Activated gamma-delta T cell treated with anti-CD3 and anti-CD28 coated beads, Interleukin-2, amount 50 U/mL, for 16 hours (primary cell): Measurements from ENCODE around the gene IFI27L1.

Experiments used
- DNase-seq: peaks from one replicate; pipeline ENCODE4 v3.0.0-alpha.2; 2020; ENCODE audit warnings: low read depth

Gene IFI27L1

GRCh38 chr14:94132285-94132887 is 51.3 kb downstream of the IFI27L1 start:
- peak; percentile 46 for DNase-seq

DNA sequence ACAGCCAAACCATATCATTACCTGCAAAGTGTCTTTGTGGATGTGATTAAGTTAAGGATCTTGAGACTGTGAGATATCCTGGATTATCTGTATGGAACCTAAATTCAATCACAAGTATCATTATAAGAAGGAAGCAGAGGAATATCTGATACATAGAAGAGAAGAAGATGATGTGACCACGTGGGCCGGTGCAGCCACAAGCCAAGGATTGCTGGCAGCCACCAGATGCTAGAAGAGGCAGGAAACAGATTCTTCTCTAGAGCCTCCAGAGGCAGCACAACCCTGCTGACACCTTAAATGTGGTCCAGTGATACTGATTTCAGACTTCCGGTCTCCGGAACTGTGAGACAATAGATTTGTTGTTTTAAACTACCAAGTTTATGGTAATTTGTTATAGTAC is 54.4 kb downstream of the IFI27L1 start:
- no peak for DNase-seq

DNA sequence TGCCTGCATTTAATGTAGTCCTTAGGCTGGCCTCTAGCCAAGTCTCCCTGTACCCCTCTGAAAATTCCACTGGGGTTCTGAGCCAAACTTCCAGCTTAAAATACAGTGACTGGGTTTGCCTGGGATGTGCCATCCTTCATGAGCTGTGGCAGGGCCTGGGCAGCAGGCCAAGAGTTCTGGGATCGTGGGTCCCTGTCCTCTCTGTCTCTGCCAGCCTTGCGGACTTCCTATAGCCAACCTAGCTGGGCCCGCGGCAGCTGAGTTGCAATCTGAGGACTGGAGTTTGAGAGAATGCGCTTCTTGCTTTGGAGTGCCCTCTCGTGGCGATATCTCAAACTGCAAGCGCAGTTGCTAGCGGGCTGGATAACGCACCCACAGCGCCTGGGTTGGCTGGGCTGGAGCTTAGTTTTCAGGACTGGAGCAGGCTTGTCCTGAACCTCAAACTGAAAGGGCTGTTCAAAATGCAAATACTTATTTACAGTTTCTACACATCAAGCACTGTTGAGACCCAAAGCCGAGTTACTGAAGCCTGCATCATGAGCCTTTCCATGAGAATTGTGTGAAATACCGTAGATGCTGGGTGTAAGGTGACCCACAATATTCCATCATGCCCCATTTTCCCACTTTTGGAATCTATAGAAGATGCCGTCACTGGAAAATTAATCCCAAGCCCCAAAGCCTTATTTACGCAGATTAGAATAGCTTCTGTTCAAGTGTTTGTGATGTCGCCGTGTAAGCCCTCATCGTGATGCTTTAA is 55.6 kb downstream of the IFI27L1 start:
- DNase-seq: peak; percentile 82

DNA sequence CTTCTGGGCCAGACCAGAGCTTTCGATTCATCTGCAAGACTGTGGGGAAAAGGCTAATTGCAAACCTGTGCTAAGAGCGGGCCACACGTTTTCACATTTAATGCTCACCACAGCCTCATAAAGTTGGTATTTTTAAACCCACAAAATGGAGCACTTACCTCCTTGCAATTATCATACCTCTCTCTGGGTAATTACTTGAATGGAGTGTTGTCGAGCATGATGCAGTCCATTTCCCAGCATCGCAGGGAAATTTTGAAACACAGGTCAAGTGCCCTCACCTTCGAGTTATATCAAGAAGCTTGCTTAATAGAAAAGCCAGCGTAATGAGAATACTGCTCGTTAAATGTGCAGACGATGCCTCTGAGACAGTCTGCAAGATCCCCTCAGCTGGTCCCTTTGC is 57.1 kb downstream of the IFI27L1 start:
- DNase-seq: no peak

GRCh38 chr14:94139006-94139405 is 57.9 kb downstream of the IFI27L1 start:
- no peak for DNase-seq

GRCh38 chr14:94139421-94139820 is 58.3 kb downstream of the IFI27L1 start:
- DNase-seq: no peak

GRCh38 chr14:94142247-94142646 is 61.1 kb downstream of the IFI27L1 start:
- no peak for DNase-seq

- no peak for DNase-seq
These were observed 61.7 kb downstream of the IFI27L1 start for GRCh38 chr14:94142836-94143235.

GRCh38 chr14:94143239-94143638 is 62.1 kb downstream of the IFI27L1 start:
- DNase-seq: no peak

DNA sequence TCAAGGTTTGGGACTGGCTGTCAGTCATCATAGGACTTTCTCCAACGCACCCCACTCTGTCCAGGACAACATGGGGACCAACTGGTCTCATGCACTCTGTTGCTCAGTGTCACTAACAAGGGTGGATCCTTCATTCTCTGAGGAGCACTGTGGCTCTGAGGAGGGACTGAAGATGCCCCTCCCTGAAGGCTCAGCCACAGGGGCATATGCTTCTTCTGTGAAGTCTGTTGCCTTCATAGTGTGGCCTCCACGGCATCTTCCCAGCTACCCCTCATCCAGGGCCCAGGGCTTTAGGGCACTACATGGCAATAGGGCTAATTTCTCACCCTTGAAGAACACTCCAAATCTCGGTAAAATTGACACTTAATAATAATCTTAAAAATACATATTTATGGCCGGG is 62.6 kb downstream of the IFI27L1 start:
- no peak for DNase-seq

DNA sequence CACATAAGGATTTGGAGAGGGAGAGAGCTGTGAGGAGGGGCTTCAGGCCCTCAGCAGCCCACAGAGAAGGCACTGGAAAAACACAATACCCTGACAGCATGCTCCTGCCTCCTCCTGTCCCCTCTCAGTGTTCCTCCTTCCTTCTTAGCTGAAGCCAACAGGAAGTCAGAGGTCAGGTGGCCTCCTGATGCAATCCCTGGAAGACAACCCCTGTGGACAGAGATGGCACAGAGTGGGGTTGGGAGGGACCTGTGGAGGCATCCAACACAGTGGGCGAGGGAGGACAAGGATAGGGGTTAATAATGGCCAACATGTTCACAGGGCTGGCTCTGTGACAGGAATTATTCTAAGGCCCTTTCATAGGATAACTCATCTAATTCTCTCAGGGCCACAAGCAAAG is 63.7 kb downstream of the IFI27L1 start:
- no peak for DNase-seq

GRCh38 chr14:94145902-94146527 is 64.9 kb downstream of the IFI27L1 start:
- no peak for DNase-seq
